ENCODE measurements around the gene RAB25.

DNA sequence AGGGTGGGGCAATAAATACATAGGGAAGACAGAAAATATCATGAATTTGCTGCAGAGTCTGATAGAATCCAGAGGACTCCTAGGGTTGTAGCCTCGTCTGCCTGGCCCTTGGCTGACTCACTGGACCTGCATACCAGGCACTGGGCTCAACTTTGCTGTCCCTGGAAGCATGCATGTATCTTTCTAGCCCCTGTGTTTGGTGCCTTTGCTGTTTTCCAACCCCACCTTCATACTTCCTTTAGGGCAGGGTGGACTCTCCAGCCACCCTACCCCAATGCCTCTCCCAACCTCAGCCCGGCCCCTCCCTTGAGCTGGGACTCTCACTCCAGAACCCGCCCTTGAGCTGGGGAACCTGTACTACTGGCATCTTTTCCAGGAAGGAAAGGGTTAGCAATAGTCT is 1.2 kb downstream of the RAB25 start:
- TF ChIP-seq, protein P1, sequence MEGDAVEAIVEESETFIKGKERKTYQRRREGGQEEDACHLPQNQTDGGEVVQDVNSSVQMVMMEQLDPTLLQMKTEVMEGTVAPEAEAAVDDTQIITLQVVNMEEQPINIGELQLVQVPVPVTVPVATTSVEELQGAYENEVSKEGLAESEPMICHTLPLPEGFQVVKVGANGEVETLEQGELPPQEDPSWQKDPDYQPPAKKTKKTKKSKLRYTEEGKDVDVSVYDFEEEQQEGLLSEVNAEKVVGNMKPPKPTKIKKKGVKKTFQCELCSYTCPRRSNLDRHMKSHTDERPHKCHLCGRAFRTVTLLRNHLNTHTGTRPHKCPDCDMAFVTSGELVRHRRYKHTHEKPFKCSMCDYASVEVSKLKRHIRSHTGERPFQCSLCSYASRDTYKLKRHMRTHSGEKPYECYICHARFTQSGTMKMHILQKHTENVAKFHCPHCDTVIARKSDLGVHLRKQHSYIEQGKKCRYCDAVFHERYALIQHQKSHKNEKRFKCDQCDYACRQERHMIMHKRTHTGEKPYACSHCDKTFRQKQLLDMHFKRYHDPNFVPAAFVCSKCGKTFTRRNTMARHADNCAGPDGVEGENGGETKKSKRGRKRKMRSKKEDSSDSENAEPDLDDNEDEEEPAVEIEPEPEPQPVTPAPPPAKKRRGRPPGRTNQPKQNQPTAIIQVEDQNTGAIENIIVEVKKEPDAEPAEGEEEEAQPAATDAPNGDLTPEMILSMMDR (IDR thresholded peaks at IDR 0.05): no peak
- TF ChIP-seq POLR2AphosphoS5 (IDR thresholded peaks at IDR 0.05): no peak
